ENCODE data around the gene MFSD1.

MFSD1 gene

GRCh38 chr3:158777161-158777873 is 24.5 kb upstream of the MFSD1 start:
- TF ChIP-seq CTCF (IDR thresholded peaks at IDR 0.05; ENCODE audit: low read depth, low read length): no peak
- DNase-seq: no peak
- H3K4me3 ChIP-seq (ENCODE audit: low read depth, low read length): no peak overlapping the region
- no peaks in the 10 kb centered on the region for H3K36me3 ChIP-seq
- no peaks in the 10 kb centered on the region for H3K27me3 ChIP-seq (ENCODE audit: insufficient read depth, low read depth, severe bottlenecking)
- no peak overlapping the region for H3K27ac ChIP-seq
- H3K9me3 ChIP-seq (ENCODE audit: severe bottlenecking): no peaks in the 10 kb centered on the region

- no peak for DNase-seq
- no peak for TF ChIP-seq CTCF (IDR thresholded peaks at IDR 0.05; ENCODE audit: low read depth, low read length)
- Histone ChIP-seq H3K4me3 (ENCODE audit: low read depth, low read length) (no peak overlapping the region), H3K27ac (no peak overlapping the region), H3K36me3 (no peaks in the 10 kb centered on the region), H3K27me3 (ENCODE audit: insufficient read depth, low read depth, severe bottlenecking) (no peaks in the 10 kb centered on the region), H3K9me3 (ENCODE audit: severe bottlenecking) (no peaks in the 10 kb centered on the region)
These were observed 21.1 kb upstream of the MFSD1 start for GRCh38 chr3:158780766-158781165.

GRCh38 chr3:158781191-158781590 is 20.7 kb upstream of the MFSD1 start:
- Histone ChIP-seq H3K9me3 (ENCODE audit: severe bottlenecking) (no peaks in the 10 kb centered on the region), H3K27ac (no peak overlapping the region), H3K27me3 (ENCODE audit: insufficient read depth, low read depth, severe bottlenecking) (no peaks in the 10 kb centered on the region), H3K36me3 (no peaks in the 10 kb centered on the region), H3K4me3 (ENCODE audit: low read depth, low read length) (no peak overlapping the region)
- no peak for TF ChIP-seq CTCF (IDR thresholded peaks at IDR 0.05; ENCODE audit: low read depth, low read length)
- DNase-seq: no peak

GRCh38 chr3:158781849-158782248 is 20.0 kb upstream of the MFSD1 start:
- Histone ChIP-seq H3K36me3 (no peaks in the 10 kb centered on the region), H3K9me3 (ENCODE audit: severe bottlenecking) (no peaks in the 10 kb centered on the region), H3K4me3 (ENCODE audit: low read depth, low read length) (no peak overlapping the region), H3K27me3 (ENCODE audit: insufficient read depth, low read depth, severe bottlenecking) (no peaks in the 10 kb centered on the region), H3K27ac (no peak overlapping the region)
- no peak for TF ChIP-seq CTCF (IDR thresholded peaks at IDR 0.05; ENCODE audit: low read depth, low read length)
- DNase-seq: no peak

- no peak for DNase-seq
- TF ChIP-seq CTCF (IDR thresholded peaks at IDR 0.05; ENCODE audit: low read depth, low read length): no peak
- H3K27ac ChIP-seq: no peak overlapping the region
These were observed 19.4 kb upstream of the MFSD1 start for GRCh38 chr3:158782283-158782989.

More at GRCh38 chr3:158782283-158782989, 19.4 kb upstream of the MFSD1 start:
- no peaks in the 10 kb centered on the region for H3K9me3 ChIP-seq (ENCODE audit: severe bottlenecking)
- no peaks in the 10 kb centered on the region for H3K27me3 ChIP-seq (ENCODE audit: insufficient read depth, low read depth, severe bottlenecking)
- no peak overlapping the region for H3K4me3 ChIP-seq (ENCODE audit: low read depth, low read length)
- H3K36me3 ChIP-seq: no peaks in the 10 kb centered on the region

Data from WERI-Rb-1 (cell line).